GM23338 (cell line): ENCODE results near the gene AHCYL1. TPM values are rescaled to one million over a fixed set of nuclear protein-coding genes. Genes with fewer than 3 reads are reported as not detected.

Source experiments
- ATAC-seq: fragments of 200-7000 bp; cut with Tn5 transposase; 3 replicates; pipeline ENCODE4 v1.9.1; 2020
- DNase-seq: peaks from one replicate; pipeline ENCODE4 v3.0.0-alpha.2; 2015; ENCODE audit warnings: low spot score
- H2AFZ ChIP-seq: fragments of 200-600 bp; sonication (generic); 2 replicates; pipeline ENCODE4 v1.8.0; 2016; ENCODE audit warnings: antibody characterized with exemption, mild to moderate bottlenecking, moderate library complexity
- H3F3A ChIP-seq: fragments of 200-600 bp; sonication (generic); replicated peaks from 2 replicates; pipeline ENCODE4 v1.8.0; 2017; ENCODE audit warnings: antibody characterized with exemption, mixed run types, low read depth
- H3K27ac ChIP-seq: fragments of 200-600 bp; sonication (generic); 2 replicates; pipeline ENCODE4 v1.6.1; 2016; ENCODE audit warnings: low read depth
- H3K27me3 ChIP-seq: fragments of 200-600 bp; sonication (generic); 2 replicates; pipeline ENCODE4 v1.8.0; 2016; ENCODE audit warnings: mild to moderate bottlenecking, mixed run types, moderate library complexity; ENCODE audit not compliant: insufficient read depth
- H3K36me3 ChIP-seq: fragments of 200-600 bp; sonication (generic); 2 replicates; pipeline ENCODE4 v1.8.0; 2016; ENCODE audit warnings: mild to moderate bottlenecking; ENCODE audit not compliant: insufficient read depth
- H3K4me1 ChIP-seq: fragments of 200-600 bp; sonication (generic); 2 replicates; pipeline ENCODE4 v1.8.0; 2016; ENCODE audit warnings: mild to moderate bottlenecking, moderate library complexity; ENCODE audit not compliant: insufficient read depth
- H3K4me2 ChIP-seq: fragments of 200-600 bp; sonication (generic); 2 replicates; pipeline ENCODE4 v1.7.1; 2017; ENCODE audit warnings: mixed run types
- H3K4me3 ChIP-seq: fragments of 200-600 bp; sonication (generic); 2 replicates; pipeline ENCODE4 v1.6.1; 2016; ENCODE audit warnings: mixed run types
- H3K79me2 ChIP-seq: fragments of 200-600 bp; sonication (generic); replicated peaks from 2 replicates; pipeline ENCODE4 v1.8.0; 2017; ENCODE audit warnings: mild to moderate bottlenecking; ENCODE audit not compliant: insufficient read depth
- H3K9me2 ChIP-seq: fragments of 200-600 bp; sonication (generic); 2 replicates; pipeline ENCODE4 v1.8.0; 2017; ENCODE audit not compliant: insufficient read depth
- H4K20me1 ChIP-seq: fragments of 200-600 bp; sonication (generic); replicated peaks from 2 replicates; pipeline ENCODE4 v1.8.0; 2017; ENCODE audit warnings: mild to moderate bottlenecking; ENCODE audit not compliant: insufficient read depth
- H3K27ac Mint-ChIP-seq: 2 replicates; pipeline ENCODE4 v1.8.0; 2020; ENCODE audit warnings: inconsistent platforms, mild to moderate bottlenecking, moderate library complexity, mixed read lengths
- H3K27me3 Mint-ChIP-seq: 3 replicates; pipeline ENCODE4 v1.8.0; 2022; ENCODE audit warnings: low read depth, mild to moderate bottlenecking, moderate library complexity, mixed read lengths, inconsistent platforms; ENCODE audit not compliant: insufficient read depth, poor library complexity
- H3K36me3 Mint-ChIP-seq: 3 replicates; pipeline ENCODE4 v1.8.0; 2021; ENCODE audit warnings: low read depth, mild to moderate bottlenecking, inconsistent platforms, moderate library complexity, mixed read lengths
- H3K4me1 Mint-ChIP-seq: 3 replicates; pipeline ENCODE4 v1.8.0; 2020; ENCODE audit warnings: mild to moderate bottlenecking, inconsistent platforms, mixed read lengths
- H3K4me3 Mint-ChIP-seq: 3 replicates; pipeline ENCODE4 v1.8.0; 2021; ENCODE audit warnings: moderate library complexity, mild to moderate bottlenecking, inconsistent platforms, mixed read lengths
- H3K9me3 Mint-ChIP-seq: 3 replicates; pipeline ENCODE4 v1.8.0; 2020; ENCODE audit warnings: moderate library complexity, mild to moderate bottlenecking, inconsistent platforms, mixed read lengths
- CREB1 ChIP-seq: fragments of 250-450 bp; sonication (Bioruptor Pico); IDR thresholded peaks from 2 replicates; pipeline ENCODE4 v1.5.0; 2020; ENCODE audit warnings: low read depth, mild to moderate bottlenecking, moderate library complexity
- CTCF ChIP-seq, 2 experiments: fragments of 200-600 bp in 1 of 2; sonication (generic) in 1 of 2; conservative IDR thresholded peaks; 2 replicates each; pipeline versions ENCODE4 v1.5.1 to v1.6.1; 2016 to 2017; ENCODE audit warnings: antibody characterized with exemption in 2 of 2, low read depth in 2 of 2, mild to moderate bottlenecking in 2 of 2, moderate library complexity in 1 of 2
- ETS1 ChIP-seq: IDR thresholded peaks from 2 replicates; pipeline ENCODE4 v1.6.1; 2016; ENCODE audit warnings: antibody characterized with exemption
- EZH2 ChIP-seq: fragments of 200-600 bp; sonication (generic); IDR thresholded peaks from one replicate; pipeline ENCODE4 v1.8.0; 2017; ENCODE audit warnings: antibody characterized with exemption, mild to moderate bottlenecking, low read depth; ENCODE audit not compliant: unreplicated experiment
- EZH2phosphoT487 ChIP-seq: fragments of 200-600 bp; sonication (generic); IDR thresholded peaks from one replicate; pipeline ENCODE4 v1.8.1; 2018; ENCODE audit warnings: antibody characterized with exemption; ENCODE audit not compliant: unreplicated experiment
- JUNB ChIP-seq: IDR thresholded peaks from one replicate; pipeline ENCODE4 v1.6.1; 2016; ENCODE audit warnings: antibody characterized with exemption; ENCODE audit not compliant: unreplicated experiment
- NANOG ChIP-seq: IDR thresholded peaks from 2 replicates; pipeline ENCODE4 v1.6.1; 2016; ENCODE audit warnings: antibody characterized with exemption, borderline replicate concordance
- POLR2AphosphoS5 ChIP-seq: IDR thresholded peaks from 2 replicates; pipeline ENCODE4 v1.6.1; 2016; ENCODE audit warnings: antibody characterized with exemption, low read depth
- REST ChIP-seq: IDR thresholded peaks from one replicate; pipeline ENCODE4 v1.6.1; 2018; ENCODE audit warnings: antibody characterized with exemption; ENCODE audit not compliant: unreplicated experiment
- STAT1 ChIP-seq: IDR thresholded peaks from one replicate; pipeline ENCODE4 v1.6.1; 2016; ENCODE audit warnings: antibody characterized with exemption; ENCODE audit not compliant: unreplicated experiment
- ZNF114 ChIP-seq: fragments of 250-450 bp; sonication (Bioruptor Pico); IDR thresholded peaks from 2 replicates; pipeline ENCODE4 v1.5.0; 2020; ENCODE audit warnings: mild to moderate bottlenecking, moderate library complexity
- ZNF331 ChIP-seq: fragments of 250-450 bp; sonication (Bioruptor Pico); IDR thresholded peaks from 2 replicates; pipeline ENCODE4 v1.5.0; 2020; ENCODE audit warnings: low read depth, mild to moderate bottlenecking, moderate library complexity
- ZNF462 ChIP-seq: fragments of 250-450 bp; sonication (Bioruptor Pico); IDR thresholded peaks from 2 replicates; pipeline ENCODE4 v1.5.0; 2020; ENCODE audit warnings: mild to moderate bottlenecking, moderate library complexity
- polyA plus RNA-seq: library from polyadenylated mRNA; unstranded; fragments of >200 nt; fragmentation: Nextera tagmentation; extraction: Ambion mirVana; gene quantifications from 2 replicates; pipeline ENCODE4 v1.2.1, GENCODE V29; 2016
- total RNA-seq: library from RNA; depleted of rRNA; stranded (reverse); fragments of >200 nt; shearing (Covaris generic); gene quantifications from 2 replicates; pipeline ENCODE4 v1.2.3, GENCODE V29; 2014

The AHCYL1 gene
- total and polyA plus RNA-seq, 2 experiments from 2014 or later, result 63.3 to 70.0 TPM

GRCh38 chr1:110033421-110033820, 48.9 kb downstream of the AHCYL1 start:
- ATAC-seq (no peak), DNase-seq (no peak)
- H2AFZ ChIP-seq, result peak overlapping the region; percentile 14
- Mint-ChIP-seq H3K4me1 (peaks cover 26% of the 10 kb centered on the region), H3K27me3 (peaks cover 4% of the 10 kb centered on the region), H3K9me3 (no peaks in the 10 kb centered on the region), H3K4me3 (no peak overlapping the region; the same call in 2 of the 3 replicates), H3K36me3 (peaks cover 12% of the 10 kb centered on the region), H3K27ac (peak overlapping the region; percentile 93; the same call in 1 of the 2 replicates)
- H3K4me2 ChIP-seq, result 0 out of 2 replicates have a peak overlapping the region, but pooled peaks have one; percentile 70
- no peaks in the 10 kb centered on the region; the same call in 1 of the 2 replicates for H3F3A ChIP-seq
- H3K27ac ChIP-seq, result no peak overlapping the region
- TF ChIP-seq JUNB, result no peak
- TF ChIP-seq EZH2phosphoT487, result no peak
- TF ChIP-seq EZH2, result no peak
- TF ChIP-seq ZNF114 (CRISPR knock-in tag), result no peak
- TF ChIP-seq ZNF331 (CRISPR knock-in tag), result no peak
- no peak for TF ChIP-seq NANOG
- no peak for TF ChIP-seq POLR2AphosphoS5
- TF ChIP-seq REST, result no peak
- no peak for TF ChIP-seq STAT1
- no peak for TF ChIP-seq CTCF (conservative IDR thresholded peaks at IDR 0.05; ENCODE audit: low read depth in 2 of 2)
- no peak for TF ChIP-seq CREB1 (CRISPR knock-in tag)
- no peak for TF ChIP-seq ETS1
- no peak for TF ChIP-seq ZNF462 (CRISPR knock-in tag)
- peaks cover 28% of the 10 kb centered on the region for H3K79me2 ChIP-seq
- H3K4me1 ChIP-seq, result peaks cover 25% of the 10 kb centered on the region
- H3K27me3 ChIP-seq, result no peaks in the 10 kb centered on the region
- H3K4me3 ChIP-seq, result no peak overlapping the region
- H4K20me1 ChIP-seq, result peaks cover 15% of the 10 kb centered on the region
- H3K36me3 ChIP-seq, result peaks cover 4% of the 10 kb centered on the region
- H3K9me2 ChIP-seq, result no peaks in the 10 kb centered on the region
